HepG2 (cell line): ENCODE data around the gene ALG8. TPM values are rescaled to one million over a fixed set of nuclear protein-coding genes. Genes with fewer than 3 reads are reported as not detected.
A peak's percentile ranks its signal among the peaks of the same experiment; 100 is the strongest.

Source experiments
- ATAC-seq: fragments of 200-7000 bp; cut with Tn5 transposase; 3 replicates; pipeline ENCODE4 v1.9.1; 2020; ENCODE audit warnings: mild to moderate bottlenecking, moderate library complexity
- BruUV-seq: library from RNA; stranded (reverse); fragments of 400-500 nt; replicated peaks from 2 replicates; lab custom pipeline; 2021; lab: Mats Ljungman, UMichigan
- CTCF ChIA-PET: fragments of 300-600 bp; formaldehyde crosslinking; extraction: SDS; loops from one replicate; lab custom pipeline; 2021; ENCODE audit warnings: low total read pairs, inconsistent platforms, low intra/inter-chr PET ratio; lab: Yijun Ruan, JAX
- POLR2A ChIA-PET: fragments of 350-600 bp; sonication (Branson Sonifier 250); formaldehyde crosslinking; loops from one replicate; lab custom pipeline; 2020; ENCODE audit warnings: antibody characterized with exemption, inconsistent platforms; lab: Yijun Ruan, JAX
- DNase-seq: peaks from one replicate; pipeline ENCODE4 v3.0.0-alpha.2; 2015; ENCODE audit warnings: low spot score
- FAIRE-seq: peaks from 3 replicates; lab custom pipeline; 2011; peaks lifted over from hg19 to GRCh38; lab: Jason Lieb, UNC
- H2AFZ ChIP-seq: one replicate; pipeline ENCODE4 v1.6.1; 2011; ENCODE audit warnings: low read length, inconsistent platforms
- H3K27ac ChIP-seq: fragments of 300-600 bp; 3 replicates; pipeline ENCODE4 v1.8.0; 2011; ENCODE audit warnings: mixed run types, mild to moderate bottlenecking, mixed read lengths, low read length, inconsistent platforms; ENCODE audit not compliant: insufficient read depth; ENCODE audit errors: extremely low read length
- H3K27me3 ChIP-seq, 2 experiments: fragments of 200-600 bp in 1 of 2; 2 replicates in 1 of 2; 3 replicates in 1 of 2; pipeline versions ENCODE4 v1.6.0 to v1.8.0; 2011; ENCODE audit warnings: low read length in 2 of 2, mild to moderate bottlenecking in 2 of 2, moderate library complexity in 2 of 2, inconsistent platforms in 1 of 2; ENCODE audit not compliant: insufficient read depth in 2 of 2, control insufficient read depth in 1 of 2
- H3K36me3 ChIP-seq, 2 experiments: fragments of 200-600 bp in 1 of 2; replicated peaks in 1 of 2; 2 replicates in 1 of 2; 3 replicates in 1 of 2; pipeline versions ENCODE4 v1.5.1 to v1.8.0; 2011; ENCODE audit warnings: low read length in 2 of 2, inconsistent platforms in 1 of 2; ENCODE audit not compliant: insufficient read depth in 2 of 2, control insufficient read depth in 1 of 2
- H3K4me1 ChIP-seq: 2 replicates; pipeline ENCODE4 v1.5.1; 2012; ENCODE audit warnings: low read length, inconsistent platforms; ENCODE audit not compliant: insufficient read depth
- H3K4me2 ChIP-seq: 2 replicates; pipeline ENCODE4 v1.6.0; 2011; ENCODE audit warnings: low read depth, low read length, inconsistent platforms
- H3K4me3 ChIP-seq, 3 experiments: fragments of 200-600 bp in 1 of 3; sonication (generic), shearing (Covaris generic) in 1 of 3; replicated peaks in 1 of 3; 2 replicates each; pipeline ENCODE4 v1.5.1; 2011 to 2016; ENCODE audit warnings: low read length in 3 of 3, inconsistent platforms in 2 of 3, low read depth in 2 of 3, mild to moderate bottlenecking in 2 of 3, control low read depth in 1 of 3, mixed read lengths in 1 of 3; ENCODE audit not compliant: insufficient read depth in 1 of 3
- H3K79me2 ChIP-seq: one replicate; pipeline ENCODE4 v1.6.1; 2011; ENCODE audit warnings: low read length, inconsistent platforms; ENCODE audit not compliant: insufficient read depth
- H3K9ac ChIP-seq: 2 replicates; pipeline ENCODE4 v1.6.0; 2011; ENCODE audit warnings: mild to moderate bottlenecking, low read depth, low read length, inconsistent platforms; ENCODE audit not compliant: insufficient read depth
- H3K9me3 ChIP-seq: 2 replicates; pipeline ENCODE4 v1.5.1; 2012; ENCODE audit warnings: mild to moderate bottlenecking, low read length
- H4K20me1 ChIP-seq: 2 replicates; pipeline ENCODE4 v1.6.0; 2011; ENCODE audit warnings: inconsistent platforms, mild to moderate bottlenecking, low read length, moderate library complexity; ENCODE audit not compliant: insufficient read depth
- JUN ChIP-seq: sonication (generic); formaldehyde crosslinking; IDR thresholded peaks from 2 replicates; pipeline ENCODE4 v1.4.0; 2020; ENCODE audit warnings: mild to moderate bottlenecking, missing genetic modification reagents
- KAT8 ChIP-seq: IDR thresholded peaks from 2 replicates; pipeline ENCODE4 v1.6.1; 2016; ENCODE audit warnings: missing genetic modification reagents, missing compliant biosample characterization
- NCOR1 ChIP-seq: fragments of 200-600 bp; sonication (generic); IDR thresholded peaks from 2 replicates; pipeline ENCODE4 v1.7.0; 2017; ENCODE audit warnings: antibody characterized with exemption, low read length, borderline replicate concordance
- PRDM10 ChIP-seq: sonication (generic); formaldehyde crosslinking; IDR thresholded peaks from 2 replicates; pipeline ENCODE4 v1.4.0; 2020; ENCODE audit warnings: low read depth, missing genetic modification reagents
- THAP11 ChIP-seq: IDR thresholded peaks from 2 replicates; pipeline ENCODE4 v1.6.1; 2016; ENCODE audit warnings: missing biosample characterization, missing genetic modification reagents
- ZNF354B ChIP-seq: sonication (generic); formaldehyde crosslinking; IDR thresholded peaks from 2 replicates; pipeline ENCODE4 v1.8.0; 2022; ENCODE audit warnings: mild to moderate bottlenecking, missing genetic modification reagents
- ZNF503 ChIP-seq: sonication (generic); formaldehyde crosslinking; IDR thresholded peaks from 2 replicates; pipeline ENCODE4 v1.4.0; 2020; ENCODE audit warnings: missing genetic modification reagents
- ZNF576 ChIP-seq: sonication (generic); formaldehyde crosslinking; IDR thresholded peaks from 2 replicates; pipeline ENCODE4 v1.4.0; 2020; ENCODE audit warnings: mild to moderate bottlenecking, missing genetic modification reagents
- ZNF629 ChIP-seq: sonication (generic); formaldehyde crosslinking; conservative IDR thresholded peaks from 2 replicates; pipeline ENCODE4 v1.5.0; 2020; ENCODE audit warnings: missing genetic modification reagents
- ZNF747 ChIP-seq: sonication (generic); formaldehyde crosslinking; IDR thresholded peaks from 2 replicates; pipeline ENCODE4 v1.8.1; 2023; ENCODE audit warnings: missing genetic modification reagents, mild to moderate bottlenecking, borderline replicate concordance
- WGBS: methylation state at CpG from one replicate; pipeline ENCODE4 v1.1.6; 2017; ENCODE audit warnings: low lambda C conversion rate; 5-methylcytosine and 5-hydroxymethylcytosine counted together
- in situ Hi-C: cut with HindIII; loops from 2 replicates; pipeline ENCODE4 v1.10.0; 2017; ENCODE audit warnings: low pct_unique_long_range_greater_than_20kb; ENCODE audit not compliant: extremely low pct_ligation_motif_present
- intact Hi-C: fragments of 100-400 bp; cut with micrococcal nuclease; formaldehyde crosslinking; loops from one replicate; pipeline ENCODE4 v1.10.0; 2022; ENCODE audit not compliant: unreplicated experiment
- polyA plus RNA-seq, 8 experiments: library from polyadenylated mRNA; depleted of rRNA in 3 of 8; stranded (reverse) in 7 of 8; unstranded in 1 of 8; fragments of >200 nt; fragmentation: Illumina TruSeq in 4 of 8; extraction: Trizol in 4 of 8; gene quantifications; 2 replicates each; pipeline versions ENCODE4 v1.2.1 to v1.2.3, GENCODE V29; 2011 to 2016; ENCODE audit warnings: low read depth in 4 of 8, missing spikeins in 1 of 8, mixed read lengths in 1 of 8; ENCODE audit not compliant: insufficient read depth in 1 of 8
- total RNA-seq, 5 experiments: library from RNA; depleted of rRNA; stranded (reverse); fragments of >200 nt; fragmentation: Illumina TruSeq; extraction: Trizol; gene quantifications; 2 replicates each; pipeline ENCODE4 v1.2.3, GENCODE V29; 2016; ENCODE audit warnings: low read depth in 1 of 5

Gene ALG8
- total and polyA plus RNA-seq, 2 of the 13 experiments (the other 11 are each of a cell fraction or from before 2014, with no cell fraction given): 75.8 to 88.0 TPM

- TF ChIP-seq ZNF503 (CRISPR knock-in tag): no peak
- TF ChIP-seq JUN: no peak
- TF ChIP-seq THAP11 (CRISPR knock-in tag): no peak
- TF ChIP-seq ZNF354B (CRISPR knock-in tag): no peak
Observed at GRCh38 chr11:78061088-78061920, 78.1 kb downstream of the ALG8 start (continued).

GRCh38 chr11:78060533-78060932 is 78.9 kb downstream of the ALG8 start:
- Histone ChIP-seq H3K27me3 (no peaks in the 10 kb centered on the region), H3K4me2 (no peak overlapping the region), H3K79me2 (no peaks in the 10 kb centered on the region), H3K4me3 (no peak overlapping the region)
- POLR2A ChIA-PET: interaction anchor here (0.8 to 2.3 kb wide), 7 partner anchors 9 to 79 kb away, joined by 4 to 23 read pairs (median 5); partner anchors contain the start of genes ALG8 and INTS4
- no peak for TF ChIP-seq PRDM10 (CRISPR knock-in tag)
- peak; percentile 76 for TF ChIP-seq ZNF629 (CRISPR knock-in tag)
- no peak for TF ChIP-seq NCOR1
- TF ChIP-seq ZNF747 (CRISPR knock-in tag): no peak
- TF ChIP-seq KAT8: no peak
- no peak for TF ChIP-seq ZNF576 (CRISPR knock-in tag)
- TF ChIP-seq, all 625 proteins: peak for 1
- no peak overlapping the region for H2AFZ ChIP-seq
- FAIRE-seq (no peak), ATAC-seq (no peak), DNase-seq (no peak)
- in situ Hi-C loops (no loop called here), intact Hi-C loops (no loop called here)
- 94% methylated on average over 8 of the region's 8 CpGs for WGBS
- no TSS peak for BruUV-seq
- CTCF ChIA-PET: no interaction called here
- H4K20me1 ChIP-seq: no peaks in the 10 kb centered on the region
- H3K27ac ChIP-seq: peak overlapping the region; percentile 87
- H3K9me3 ChIP-seq: no peaks in the 10 kb centered on the region
- H3K9ac ChIP-seq: no peak overlapping the region
- no peaks in the 10 kb centered on the region for H3K36me3 ChIP-seq
- H3K4me1 ChIP-seq: peaks cover 59% of the 10 kb centered on the region
